T-cell (primary cell): Measurements from ENCODE around the gene LRRC32. TPM values are rescaled to one million over a fixed set of nuclear protein-coding genes. Genes with fewer than 3 reads are reported as not detected.

Source experiments
- ATAC-seq, 4 experiments: fragments of 200-7000 bp in 3 of 4; fragments of 150-1000 bp in 1 of 4; cut with Tn5 transposase; replicated peaks in 1 of 4; 1 replicate in 3 of 4; 2 replicates in 1 of 4; pipeline ENCODE4 v1.10.0; 2021; ENCODE audit warnings: moderate library complexity in 3 of 4, mild to moderate bottlenecking in 2 of 4, moderate number of reproducible peaks in 1 of 4
- CTCF ChIA-PET, 2 donors: fragments of 300-600 bp; sonication (Branson Sonifier 250); formaldehyde crosslinking; loops; one replicate each; lab custom pipeline; 2022; ENCODE audit warnings: antibody characterized with exemption in 2 of 2; lab: Charles Lee
- POLR2A ChIA-PET, 2 donors: fragments of 300-600 bp; sonication (Branson Sonifier 250); formaldehyde crosslinking; loops; one replicate each; lab custom pipeline; 2022; ENCODE audit warnings: antibody characterized with exemption in 2 of 2; lab: Charles Lee
- DNase-seq, 35 experiments: peaks; one replicate each; pipeline versions ENCODE4 v3.0.0 to v3.0.0-alpha.2; 2013 to 2023
- H3K27ac ChIP-seq: one replicate; pipeline ENCODE4 v1.5.1; 2013; ENCODE audit warnings: low read length
- H3K27me3 ChIP-seq, 2 experiments: replicated peaks in 1 of 2; 1 replicate in 1 of 2; 2 replicates in 1 of 2; pipeline versions ENCODE4 v1.6.1 to v1.7.0; 2013; ENCODE audit warnings: low read length in 1 of 2, mixed read lengths in 1 of 2; ENCODE audit not compliant: control insufficient read depth in 2 of 2, insufficient read depth in 2 of 2; ENCODE audit errors: extremely low read depth in 1 of 2
- H3K36me3 ChIP-seq, 2 donors: 1 replicate in 1 of 2; 2 replicates in 1 of 2; pipeline versions ENCODE4 v1.6.1 to v1.7.0; 2013; ENCODE audit warnings: low read length in 1 of 2; ENCODE audit not compliant: control insufficient read depth in 2 of 2, insufficient read depth in 1 of 2; ENCODE audit errors: extremely low read depth in 1 of 2
- H3K4me1 ChIP-seq, 2 experiments: 1 replicate in 1 of 2; 2 replicates in 1 of 2; pipeline versions ENCODE4 v1.6.1 to v1.7.0; 2013; ENCODE audit warnings: low read length in 2 of 2, mixed read lengths in 1 of 2; ENCODE audit not compliant: insufficient read depth in 2 of 2, control insufficient read depth in 1 of 2; ENCODE audit errors: extremely low read depth in 1 of 2
- H3K4me3 ChIP-seq, 2 donors: 1 replicate in 1 of 2; 2 replicates in 1 of 2; pipeline versions ENCODE4 v1.5.1 to v1.7.0; 2013; ENCODE audit warnings: mild to moderate bottlenecking in 2 of 2, low read length in 1 of 2, moderate library complexity in 1 of 2; ENCODE audit not compliant: control insufficient read depth in 1 of 2; ENCODE audit errors: extremely low read depth in 1 of 2
- H3K9me3 ChIP-seq: 2 replicates; pipeline ENCODE4 v1.7.0; 2013
- H3K27ac Mint-ChIP-seq, 2 donors: one replicate each; pipeline ENCODE4 v1.8.0; 2020 to 2021; ENCODE audit warnings: mild to moderate bottlenecking in 2 of 2, mixed read lengths in 2 of 2
- H3K27me3 Mint-ChIP-seq, 2 donors: one replicate each; pipeline ENCODE4 v1.8.0; 2021 to 2022; ENCODE audit warnings: mixed read lengths in 2 of 2
- H3K36me3 Mint-ChIP-seq: one replicate; pipeline ENCODE4 v1.8.0; 2021; ENCODE audit warnings: mixed read lengths
- H3K4me1 Mint-ChIP-seq, 3 donors: one replicate each; pipeline ENCODE4 v1.8.0; 2020 to 2022; ENCODE audit warnings: mixed read lengths in 3 of 3, mild to moderate bottlenecking in 1 of 3
- H3K4me3 Mint-ChIP-seq, 3 donors: one replicate each; pipeline ENCODE4 v1.8.0; 2020 to 2022; ENCODE audit warnings: mild to moderate bottlenecking in 3 of 3, mixed read lengths in 3 of 3, moderate library complexity in 3 of 3
- H3K9me3 Mint-ChIP-seq, 3 donors: one replicate each; pipeline ENCODE4 v1.8.0; 2020 to 2022; ENCODE audit warnings: mixed read lengths in 3 of 3
- WGBS: methylation state at CpG from one replicate; pipeline ENCODE4 v1.1.5; 2013; ENCODE audit warnings: missing lambda C conversion rate; ENCODE audit not compliant: insufficient coverage; 5-methylcytosine and 5-hydroxymethylcytosine counted together
- total RNA-seq, 35 experiments: library from RNA in 6 of 35; stranded (reverse) in 6 of 35; fragments of 120-200 nt in 1 of 35; gene quantifications; one replicate each; pipeline versions ENCODE4 v1.2.1 to v1.2.4 and lab custom pipeline; 2013 to 2026

The LRRC32 gene
- total RNA-seq, 5 donors from 2014 or later (not counting 1 experiment from before 2014, with no cell fraction given), result 0.77 to 3.6 (median 2.2) TPM

DNA sequence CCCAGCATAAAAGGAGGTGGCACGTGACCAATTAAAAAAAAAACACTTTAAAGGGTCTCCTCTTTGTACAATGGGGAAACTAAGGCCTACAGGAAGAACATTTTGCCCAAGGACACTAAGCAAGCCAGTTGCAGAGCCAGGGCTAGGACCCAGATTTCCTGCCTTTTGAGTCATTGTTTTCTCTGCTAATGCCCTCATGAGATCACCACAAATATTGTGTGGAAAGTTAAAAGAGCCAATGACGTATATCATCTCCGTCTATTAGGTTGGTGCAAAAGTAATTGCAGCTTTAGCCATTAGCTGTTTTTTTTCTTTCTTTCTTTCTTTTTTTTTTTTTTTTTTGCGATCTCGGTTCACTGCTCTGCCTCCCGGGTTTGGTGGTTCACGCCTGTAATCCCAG, 24.1 kb upstream of the LRRC32 start:
- CTCF ChIA-PET, result no interaction called here
- peaks cover 0 to 3% of the 10 kb centered on the region in 2 donors for H3K27me3 Mint-ChIP-seq
- H3K27me3 ChIP-seq, result peaks cover 0 to 25% of the 10 kb centered on the region in 2 experiments

GRCh38 chr11:76693806-76694205, 23.3 kb upstream of the LRRC32 start:
- ChIA-PET POLR2A (no interaction called here), CTCF (no interaction called here)
- peaks cover 0 to 32% of the 10 kb centered on the region in 2 experiments for H3K27me3 ChIP-seq
- Mint-ChIP-seq H3K4me1 (peaks cover 0 to 3% (median 0%) of the 10 kb centered on the region in 3 donors), H3K36me3 (no peaks in the 10 kb centered on the region), H3K9me3 (no peaks in the 10 kb centered on the region), H3K4me3 (no peak overlapping the region), H3K27ac (no peak overlapping the region), H3K27me3 (peaks cover 0 to 8% of the 10 kb centered on the region in 2 donors)
- no peaks in the 10 kb centered on the region for H3K9me3 ChIP-seq
- no peak overlapping the region for H3K4me3 ChIP-seq
- no peaks in the 10 kb centered on the region for H3K4me1 ChIP-seq
- H3K36me3 ChIP-seq, result no peaks in the 10 kb centered on the region
- ATAC-seq, result no peak
- no peak overlapping the region for H3K27ac ChIP-seq
- no peak for DNase-seq

More for the DNA sequence above, 24.1 kb upstream of the LRRC32 start:
- Mint-ChIP-seq H3K4me3 (no peak overlapping the region), H3K4me1 (peaks cover 0 to 3% (median 0%) of the 10 kb centered on the region in 3 donors), H3K27ac (no peak overlapping the region), H3K9me3 (no peaks in the 10 kb centered on the region), H3K36me3 (no peaks in the 10 kb centered on the region)
- Histone ChIP-seq H3K4me1 (no peaks in the 10 kb centered on the region), H3K36me3 (no peaks in the 10 kb centered on the region), H3K4me3 (no peak overlapping the region), H3K27ac (no peak overlapping the region), H3K9me3 (no peaks in the 10 kb centered on the region)
- ATAC-seq, result no peak
- WGBS, result 80% methylated on average over 1 of the region's 7 CpGs
- POLR2A ChIA-PET, result no interaction called here
- DNase-seq, result no peak

DNA sequence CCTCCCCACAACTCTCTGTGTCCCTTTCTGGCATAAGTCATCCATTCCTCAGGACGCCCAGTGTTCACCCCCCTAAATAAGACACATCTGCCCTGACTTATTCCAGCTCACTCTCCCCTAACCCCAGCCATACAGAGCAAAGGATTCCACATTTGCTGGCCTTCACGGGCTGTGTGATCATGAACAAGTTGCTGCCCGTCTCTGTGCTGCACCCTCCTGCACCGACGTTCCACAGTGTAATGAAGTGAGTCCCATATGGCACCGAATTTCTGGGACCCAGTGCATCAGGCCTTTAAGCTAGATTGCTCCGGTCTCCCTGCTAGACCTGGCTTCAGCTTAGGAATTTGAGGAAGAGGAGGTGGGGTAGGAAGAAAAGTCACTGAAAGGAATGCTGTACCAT, 22.4 kb upstream of the LRRC32 start:
- no peak overlapping the region for H3K4me3 Mint-ChIP-seq
- no peak overlapping the region for H3K27ac ChIP-seq
- CTCF ChIA-PET, result no interaction called here

GRCh38 chr11:76691655-76692054, 21.1 kb upstream of the LRRC32 start:
- Histone ChIP-seq H3K4me3 (no peak overlapping the region), H3K36me3 (no peaks in the 10 kb centered on the region), H3K27me3 (peaks cover 0 to 32% of the 10 kb centered on the region in 2 experiments), H3K27ac (no peak overlapping the region), H3K4me1 (peaks cover 0 to 5% of the 10 kb centered on the region in 2 experiments), H3K9me3 (no peaks in the 10 kb centered on the region)
- Mint-ChIP-seq H3K27ac (no peak overlapping the region), H3K27me3 (peaks cover 0 to 16% of the 10 kb centered on the region in 2 donors), H3K4me1 (peaks cover 5 to 9% (median 8%) of the 10 kb centered on the region in 3 donors), H3K36me3 (no peaks in the 10 kb centered on the region), H3K4me3 (no peak overlapping the region), H3K9me3 (no peaks in the 10 kb centered on the region)
- no CpG with 5 or more reads among the region's 1 CpG for WGBS
- DNase-seq, result no peak
- no peak for ATAC-seq
- CTCF ChIA-PET, result no interaction called here
- POLR2A ChIA-PET, result no interaction called here

More for the DNA sequence above, 22.4 kb upstream of the LRRC32 start:
- Mint-ChIP-seq H3K27me3 (peaks cover 0 to 16% of the 10 kb centered on the region in 2 donors), H3K27ac (no peak overlapping the region), H3K9me3 (no peaks in the 10 kb centered on the region), H3K36me3 (no peaks in the 10 kb centered on the region), H3K4me1 (peaks cover 0 to 3% (median 0%) of the 10 kb centered on the region in 3 donors)
- Histone ChIP-seq H3K27me3 (peaks cover 0 to 29% of the 10 kb centered on the region in 2 experiments), H3K36me3 (no peaks in the 10 kb centered on the region), H3K4me1 (no peaks in the 10 kb centered on the region), H3K9me3 (no peaks in the 10 kb centered on the region), H3K4me3 (no peak overlapping the region)
- DNase-seq, result no peak
- ATAC-seq, result no peak
- POLR2A ChIA-PET, result no interaction called here
- 88% methylated on average over 7 of the region's 7 CpGs for WGBS

DNA sequence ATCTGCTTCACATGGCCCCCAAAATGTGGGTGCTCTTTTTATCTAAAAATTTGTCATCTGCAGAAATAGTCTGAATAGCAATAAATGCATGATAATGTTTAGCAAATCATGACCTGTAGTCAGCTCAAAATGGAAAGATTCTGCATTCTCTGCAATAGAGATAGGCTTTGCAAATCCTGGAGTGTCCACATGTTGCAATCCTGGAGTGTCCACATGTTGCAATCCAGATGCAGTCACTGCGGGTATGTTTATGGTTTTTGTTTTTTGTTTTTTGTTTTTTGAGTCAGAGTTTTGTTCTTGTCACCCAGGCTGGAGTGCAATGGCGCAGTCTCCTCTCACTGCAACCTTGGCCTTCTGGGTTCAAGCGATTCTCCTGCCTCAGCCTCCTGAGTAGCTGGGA, 20.2 kb upstream of the LRRC32 start:
- Mint-ChIP-seq H3K27me3 (peaks cover 0 to 16% of the 10 kb centered on the region in 2 donors), H3K4me1 (peaks cover 13 to 18% (median 15%) of the 10 kb centered on the region in 3 donors), H3K27ac (no peak overlapping the region), H3K4me3 (no peak overlapping the region), H3K36me3 (no peaks in the 10 kb centered on the region), H3K9me3 (no peaks in the 10 kb centered on the region)
- 83% methylated on average over 1 of the region's 3 CpGs for WGBS
- Histone ChIP-seq H3K27me3 (peaks cover 0 to 30% of the 10 kb centered on the region in 2 experiments), H3K4me3 (no peak overlapping the region), H3K4me1 (peaks cover 2 to 14% of the 10 kb centered on the region in 2 experiments), H3K9me3 (no peaks in the 10 kb centered on the region), H3K36me3 (no peaks in the 10 kb centered on the region), H3K27ac (no peak overlapping the region)
- DNase-seq, result no peak
- ChIA-PET POLR2A (no interaction called here), CTCF (no interaction called here)
- no peak for ATAC-seq

GRCh38 chr11:76689313-76690260, 19.0 kb upstream of the LRRC32 start:
- Mint-ChIP-seq H3K27ac (no peak overlapping the region), H3K9me3 (no peaks in the 10 kb centered on the region), H3K4me1 (peaks cover 13 to 19% (median 14%) of the 10 kb centered on the region in 3 donors), H3K4me3 (no peak overlapping the region), H3K27me3 (peaks cover 0 to 16% of the 10 kb centered on the region in 2 donors), H3K36me3 (no peaks in the 10 kb centered on the region)
- ATAC-seq, result no peak
- H3K27me3 ChIP-seq, result peaks cover 0 to 30% of the 10 kb centered on the region in 2 experiments
- CTCF ChIA-PET, result no interaction called here
- DNase-seq, result no peak
- no peak overlapping the region for H3K27ac ChIP-seq
- no peaks in the 10 kb centered on the region for H3K9me3 ChIP-seq
- H3K4me3 ChIP-seq, result no peak overlapping the region
- no peaks in the 10 kb centered on the region for H3K36me3 ChIP-seq
- POLR2A ChIA-PET, result no interaction called here
- 75% methylated on average over 20 of the region's 26 CpGs for WGBS
- H3K4me1 ChIP-seq, result peaks cover 2 to 15% of the 10 kb centered on the region in 2 experiments
